ENCODE data around the gene CMTM1. TPM values are rescaled to one million over a fixed set of nuclear protein-coding genes. Genes with fewer than 3 reads are reported as not detected.
"Not testable (repeated sequence)": the region's sequence is repeated elsewhere in the genome, so short reads cannot be mapped to it uniquely, and the experiment has no call there.

CMTM1 gene
- polyA plus RNA-seq, 6 donors from 2014 or later, result 0.49 to 0.97 (median 0.70) TPM; not detected in 2

DNA sequence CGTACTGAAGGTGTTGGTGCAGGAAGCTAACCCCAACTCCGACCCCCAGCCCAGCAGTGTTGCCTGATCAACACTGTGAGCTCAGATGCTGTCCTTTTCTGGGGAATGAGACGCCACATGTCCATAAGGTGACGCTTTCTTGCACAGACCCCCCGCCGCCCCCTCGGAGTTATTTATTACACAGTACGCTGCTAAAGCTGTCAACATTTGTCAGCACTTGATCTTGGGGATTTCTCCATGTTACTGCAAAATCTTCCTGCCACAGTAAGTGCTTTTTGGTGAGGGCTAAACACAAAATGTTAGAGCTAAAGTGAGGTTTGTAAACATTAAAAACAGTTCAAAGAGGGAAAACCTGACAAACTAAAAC is 54.2 kb downstream of the CMTM1 start:
- no peak overlapping the region for H3K27ac Mint-ChIP-seq
- no peak overlapping the region for H3K4me3 Mint-ChIP-seq
- ATAC-seq (ENCODE audit: low read depth in 2 of 2) (no peak), DNase-seq (no peak)
- peaks cover 14 to 34% (median 34%) of the 10 kb centered on the region in 3 donors for H3K27me3 Mint-ChIP-seq
- no peaks in the 10 kb centered on the region for H3K9me3 Mint-ChIP-seq
- no peaks in the 10 kb centered on the region for H3K4me1 Mint-ChIP-seq
- no peaks in the 10 kb centered on the region for H3K36me3 Mint-ChIP-seq

GRCh38 chr16:66621973-66622372 is 55.7 kb downstream of the CMTM1 start:
- Mint-ChIP-seq H3K4me1 (no peaks in the 10 kb centered on the region), H3K4me3 (no peak overlapping the region), H3K27ac (no peak overlapping the region), H3K27me3 (peaks cover 14 to 34% (median 32%) of the 10 kb centered on the region in 3 donors), H3K36me3 (no peaks in the 10 kb centered on the region), H3K9me3 (peaks cover 0 to 2% (median 0%) of the 10 kb centered on the region in 7 donors)
- ATAC-seq (ENCODE audit: low read depth in 2 of 2), result no peak
- no peak for DNase-seq

- no peak for DNase-seq
- Mint-ChIP-seq H3K9me3 (peaks cover 0 to 2% (median 0%) of the 10 kb centered on the region in 7 donors), H3K4me3 (peak overlapping the region in 1 of 8 donors; percentile 9), H3K36me3 (no peaks in the 10 kb centered on the region), H3K27me3 (peaks cover 14 to 34% (median 25%) of the 10 kb centered on the region in 3 donors), H3K27ac (no peak overlapping the region), H3K4me1 (no peaks in the 10 kb centered on the region)
- no peak for ATAC-seq (ENCODE audit: low read depth in 2 of 2)
Measured at GRCh38 chr16:66622863-66623262, 56.6 kb downstream of the CMTM1 start.

GRCh38 chr16:66623755-66624154 is 57.5 kb downstream of the CMTM1 start:
- Mint-ChIP-seq H3K27me3 (peaks cover 14 to 34% (median 22%) of the 10 kb centered on the region in 3 donors), H3K9me3 (peaks cover 0 to 2% (median 0%) of the 10 kb centered on the region in 7 donors), H3K4me1 (no peaks in the 10 kb centered on the region), H3K36me3 (no peaks in the 10 kb centered on the region), H3K27ac (no peak overlapping the region), H3K4me3 (no peak overlapping the region)
- no peak for ATAC-seq (ENCODE audit: low read depth in 2 of 2)
- DNase-seq, result no peak

DNA sequence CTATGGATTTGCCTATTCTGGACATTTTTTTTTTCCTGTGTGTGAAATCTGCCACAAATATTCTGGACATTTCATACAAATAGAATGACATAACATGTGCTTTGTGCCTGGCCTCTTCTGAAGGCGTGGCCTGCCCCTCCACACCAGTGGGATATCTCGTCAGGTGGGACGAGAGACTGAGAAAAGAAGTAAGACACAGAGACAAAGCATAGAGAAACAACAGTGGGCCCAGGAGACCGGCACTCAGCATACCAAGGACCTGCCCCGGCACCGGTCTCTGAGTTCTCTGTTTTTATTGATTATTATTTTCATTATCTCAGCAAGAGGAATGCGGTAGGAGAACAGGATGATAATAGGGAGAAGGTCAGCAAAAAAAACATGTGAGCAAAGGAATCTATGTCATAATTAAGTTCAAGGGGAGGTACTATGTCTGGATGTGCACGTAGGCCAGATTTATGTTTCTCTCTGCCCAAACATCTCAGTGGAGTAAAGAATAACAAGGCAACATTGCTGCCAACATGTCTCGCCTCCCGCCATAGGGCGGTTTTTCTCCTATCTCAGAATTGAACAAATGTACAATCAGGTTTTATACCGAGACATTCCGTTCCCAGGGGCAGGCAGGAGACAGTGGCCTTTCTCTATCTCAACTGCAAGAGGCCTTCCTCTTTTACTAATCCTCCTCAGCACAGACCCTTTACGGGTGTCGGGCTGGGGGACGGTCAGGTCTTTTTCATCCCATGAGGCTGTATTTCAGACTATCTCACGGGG is 61.6 kb downstream of the CMTM1 start:
- not testable (repeated sequence) for H3K9me3 Mint-ChIP-seq; H3K36me3 Mint-ChIP-seq; H3K27ac Mint-ChIP-seq; DNase-seq; H3K4me1 Mint-ChIP-seq; H3K4me3 Mint-ChIP-seq; ATAC-seq (ENCODE audit: low read depth in 2 of 2)
- peaks cover 0 to 19% (median 12%) of the 10 kb centered on the region in 3 donors for H3K27me3 Mint-ChIP-seq

Other genes starting within 250 kb of the CMTM1 start
- not detected for gene CDH5, start 199.7 kb upstream of the CMTM1 start, polyA plus RNA-seq (ENCODE audit: low read depth in 6 of 6)
- gene BEAN1, start 139.1 kb upstream of the CMTM1 start, polyA plus RNA-seq (ENCODE audit: low read depth in 6 of 6), result not detected
- 1 to 10 TPM; 1.8 to 5.9 (median 3.8) TPM for gene TK2, start 16.3 kb upstream of the CMTM1 start, polyA plus RNA-seq (ENCODE audit: low read depth in 6 of 6)
- gene CKLF, start 13.9 kb upstream of the CMTM1 start, polyA plus RNA-seq (ENCODE audit: low read depth in 6 of 6), result 100 to 1,000 TPM in 1 of 6 donors, 10 to 100 TPM in 5; 55.2 to 108 (median 67.7) TPM
- gene CMTM2, start 13.0 kb downstream of the CMTM1 start, polyA plus RNA-seq (ENCODE audit: low read depth in 6 of 6), result 1 to 10 TPM in 3 of 6 donors, not detected in 3; 1.0 to 4.1 (median 2.7) TPM
- 10 to 100 TPM; 17.0 to 24.3 (median 19.1) TPM for gene CMTM3, start 38.3 kb downstream of the CMTM1 start, polyA plus RNA-seq (ENCODE audit: low read depth in 6 of 6)
- gene CMTM4, start 130.3 kb downstream of the CMTM1 start, polyA plus RNA-seq (ENCODE audit: low read depth in 6 of 6), result under 1 TPM in 1 of 6 donors, not detected in 5; 0.20 TPM
- gene DYNC1LI2, start 185.2 kb downstream of the CMTM1 start, polyA plus RNA-seq (ENCODE audit: low read depth in 6 of 6), result 10 to 100 TPM; 10.5 to 33.8 (median 23.4) TPM
- gene TERB1, start 235.1 kb downstream of the CMTM1 start, polyA plus RNA-seq (ENCODE audit: low read depth in 6 of 6), result not detected

Measured in naive B cell (primary cell).